GM13976 (cell line): ENCODE data around the gene FOXJ2.

Source experiments
- DNase-seq: peaks from one replicate; pipeline ENCODE4 v3.0.0; 2012; ENCODE audit warnings: low spot score
- in situ Hi-C: fragments of 300-500 bp; cut with MboI; formaldehyde crosslinking; loops from one replicate; pipeline ENCODE4 v1.12.0; 2022; ENCODE audit warnings: low sequenced_read_pairs, mixed read lengths, inconsistent platforms; ENCODE audit not compliant: unreplicated experiment
- TF ChIP-seq, protein P1 (sequence below): IDR thresholded peaks from 2 replicates; pipeline ENCODE4 v1.5.1; 2012; ENCODE audit warnings: borderline replicate concordance, mild to moderate bottlenecking; ENCODE audit not compliant: insufficient read depth; ENCODE audit errors: extremely low read depth, missing control alignments, control extremely low read depth

FOXJ2 gene

GRCh38 chr12:8038659-8039114, 6.2 kb downstream of the FOXJ2 start:
- TF ChIP-seq, protein P1, sequence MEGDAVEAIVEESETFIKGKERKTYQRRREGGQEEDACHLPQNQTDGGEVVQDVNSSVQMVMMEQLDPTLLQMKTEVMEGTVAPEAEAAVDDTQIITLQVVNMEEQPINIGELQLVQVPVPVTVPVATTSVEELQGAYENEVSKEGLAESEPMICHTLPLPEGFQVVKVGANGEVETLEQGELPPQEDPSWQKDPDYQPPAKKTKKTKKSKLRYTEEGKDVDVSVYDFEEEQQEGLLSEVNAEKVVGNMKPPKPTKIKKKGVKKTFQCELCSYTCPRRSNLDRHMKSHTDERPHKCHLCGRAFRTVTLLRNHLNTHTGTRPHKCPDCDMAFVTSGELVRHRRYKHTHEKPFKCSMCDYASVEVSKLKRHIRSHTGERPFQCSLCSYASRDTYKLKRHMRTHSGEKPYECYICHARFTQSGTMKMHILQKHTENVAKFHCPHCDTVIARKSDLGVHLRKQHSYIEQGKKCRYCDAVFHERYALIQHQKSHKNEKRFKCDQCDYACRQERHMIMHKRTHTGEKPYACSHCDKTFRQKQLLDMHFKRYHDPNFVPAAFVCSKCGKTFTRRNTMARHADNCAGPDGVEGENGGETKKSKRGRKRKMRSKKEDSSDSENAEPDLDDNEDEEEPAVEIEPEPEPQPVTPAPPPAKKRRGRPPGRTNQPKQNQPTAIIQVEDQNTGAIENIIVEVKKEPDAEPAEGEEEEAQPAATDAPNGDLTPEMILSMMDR = no peak
- no peak for DNase-seq
- in situ Hi-C loops = no loop called here

- in situ Hi-C loops = no loop called here
- DNase-seq = no peak
- TF ChIP-seq, protein P1 = no peak
Measured at GRCh38 chr12:8040791-8041190, 8.3 kb downstream of the FOXJ2 start.

DNA sequence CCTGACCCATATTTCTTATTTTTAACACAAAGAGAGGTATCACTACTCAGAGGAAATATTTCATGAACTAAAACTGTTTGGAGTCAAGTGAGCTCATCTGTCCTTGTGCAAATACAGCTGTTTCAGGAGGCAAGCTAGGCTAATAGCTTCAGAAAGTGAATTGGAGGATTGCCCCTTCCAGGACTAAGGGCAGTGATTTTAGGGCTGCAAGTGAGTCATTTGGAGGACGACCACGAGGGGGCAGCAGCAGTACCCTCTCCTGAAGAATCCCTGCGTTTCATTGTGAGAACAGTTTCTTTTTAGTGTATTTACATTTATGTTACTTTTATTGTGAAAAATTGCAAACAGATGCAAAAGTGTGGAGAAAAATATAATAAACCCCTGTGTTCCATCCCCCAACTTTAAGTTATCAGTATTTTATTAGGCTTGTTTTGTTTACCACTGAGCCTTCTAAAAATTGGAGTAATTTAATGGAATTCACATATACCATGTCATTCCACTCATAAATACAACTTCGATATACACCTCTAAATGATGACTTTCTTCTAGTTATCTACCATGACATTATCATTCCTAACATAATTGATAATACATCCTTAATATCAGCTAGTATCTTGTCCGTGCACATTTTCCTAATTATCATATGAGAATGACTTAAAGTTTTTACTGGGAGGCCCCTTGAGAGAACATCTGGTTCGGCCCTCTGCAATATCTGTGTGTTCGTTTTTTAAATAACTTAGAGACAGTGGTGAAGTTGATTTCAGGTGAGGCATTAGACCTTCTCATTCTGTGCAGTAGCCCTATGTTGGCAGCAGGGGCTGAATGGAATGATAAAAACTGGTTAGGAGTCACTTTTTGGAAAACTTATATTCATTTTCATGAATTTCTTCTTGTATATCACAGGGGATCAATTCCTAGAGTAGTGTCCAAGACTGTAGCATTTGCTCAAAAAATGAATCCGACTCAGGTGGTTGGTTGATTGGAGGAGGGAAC, 13.7 kb downstream of the FOXJ2 start:
- peak; percentile 86 for DNase-seq
- in situ Hi-C loops = no loop called here
- TF ChIP-seq, protein P1 = peak; percentile 76

DNA sequence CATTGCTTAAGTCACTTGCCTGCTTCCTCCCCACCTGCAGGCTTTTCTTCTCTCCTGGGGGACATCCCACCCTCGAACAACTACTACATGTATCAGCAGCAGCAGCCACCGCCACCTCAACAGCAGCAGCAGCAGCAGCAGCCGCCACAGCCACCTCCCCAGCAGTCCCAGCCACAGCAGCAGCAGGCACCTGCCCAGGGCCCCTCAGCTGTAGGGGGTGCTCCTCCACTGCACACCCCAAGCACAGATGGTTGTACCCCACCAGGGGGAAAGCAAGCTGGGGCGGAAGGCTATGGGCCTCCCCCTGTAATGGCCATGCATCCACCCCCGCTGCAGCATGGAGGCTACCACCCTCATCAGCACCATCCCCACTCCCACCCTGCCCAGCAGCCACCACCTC, 15.3 kb downstream of the FOXJ2 start:
- no peak for DNase-seq
- TF ChIP-seq, protein P1 = no peak
- in situ Hi-C loops = no loop called here

DNA sequence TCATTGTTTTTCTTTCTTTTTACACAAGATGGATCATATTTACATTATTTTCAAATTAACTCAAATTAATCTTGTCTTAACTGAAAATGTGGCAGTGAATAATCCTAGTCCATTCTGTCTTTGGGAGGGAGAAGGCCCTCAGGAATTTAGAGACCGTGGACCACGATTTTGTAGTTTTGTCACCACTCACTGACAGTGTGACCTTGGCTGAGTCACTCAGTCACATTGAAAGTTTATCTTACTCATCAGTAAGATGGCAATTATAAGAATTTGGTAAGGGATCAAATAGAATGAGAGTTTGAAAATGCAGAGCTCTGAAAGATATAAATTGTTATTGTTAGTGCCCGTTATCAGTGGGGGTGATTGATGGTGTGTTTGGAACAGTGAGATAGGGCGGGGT, 16.4 kb downstream of the FOXJ2 start:
- DNase-seq = no peak
- in situ Hi-C loops = no loop called here
- TF ChIP-seq, protein P1 = no peak

GRCh38 chr12:8050600-8051250, 18.2 kb downstream of the FOXJ2 start:
- DNase-seq = no peak
- in situ Hi-C loops = no loop called here
- TF ChIP-seq, protein P1 = no peak
